ENCODE results near the gene TSPAN7.

GRCh38 chrX:38628587-38628986, 67.2 kb downstream of the TSPAN7 start:
- TF ChIP-seq CTCF (IDR thresholded peaks at IDR 0.05) (no peak), PHF8 (IDR thresholded peaks at IDR 0.05; ENCODE audit: borderline replicate concordance, low read depth) (no peak), MYC (IDR thresholded peaks at IDR 0.05; ENCODE audit: borderline replicate concordance, low read length) (no peak), POLR2A (IDR thresholded peaks at IDR 0.05; ENCODE audit: low read length) (no peak), EHMT2 (IDR thresholded peaks at IDR 0.05; ENCODE audit: low read depth) (no peak), TP53 (CRISPR knock-in tag; IDR thresholded peaks at IDR 0.05) (no peak), RCOR1 (IDR thresholded peaks at IDR 0.05; ENCODE audit: low read depth, low read length) (no peak), CEBPB (IDR thresholded peaks at IDR 0.05) (no peak), ZSCAN20 (CRISPR knock-in tag; IDR thresholded peaks at IDR 0.05) (no peak)

Measured in A549 (cell line).